ENCODE results near the gene PCDHGA2.
"Not testable (repeated sequence)": the region's sequence is repeated elsewhere in the genome, so short reads cannot be mapped to it uniquely, and the experiment has no call there.

Gene PCDHGA2

DNA sequence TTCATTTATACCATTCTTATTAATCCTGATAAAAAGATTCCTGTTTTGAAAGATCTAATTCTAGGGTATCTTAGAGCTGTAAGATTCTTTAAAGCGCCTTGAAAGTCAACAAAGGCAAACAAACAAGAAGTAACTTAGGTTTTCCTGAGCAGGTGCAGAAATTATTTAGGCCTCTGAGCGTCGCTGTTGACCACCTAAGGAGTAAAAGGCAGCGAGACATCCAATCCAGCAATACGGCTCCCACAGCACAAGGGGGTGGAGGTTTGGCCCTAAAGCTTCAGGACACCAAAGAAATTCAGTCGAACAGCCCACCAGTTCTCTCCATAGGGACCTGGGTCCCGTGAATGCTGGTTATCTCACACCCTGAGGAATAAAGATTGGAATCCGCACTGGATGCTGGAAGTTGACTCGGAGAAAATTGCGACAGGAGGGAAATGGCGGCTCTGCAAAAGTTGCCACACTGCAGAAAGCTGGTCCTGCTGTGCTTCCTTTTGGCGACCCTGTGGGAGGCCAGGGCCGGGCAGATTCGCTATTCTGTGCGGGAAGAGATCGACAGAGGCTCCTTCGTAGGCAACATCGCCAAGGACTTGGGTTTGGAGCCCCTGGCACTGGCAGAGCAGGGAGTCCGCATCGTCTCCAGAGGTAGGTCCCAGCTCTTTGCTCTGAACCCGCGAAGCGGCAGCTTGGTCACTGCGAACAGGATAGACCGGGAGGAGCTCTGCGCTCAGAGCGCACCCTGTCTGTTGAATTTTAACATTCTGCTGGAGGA, at the start of gene PCDHGA2:
TSS of gene PCDHGA2 (plus strand) at position 223 of the 769 bp plus-strand sequence.
- DNase-seq: no peak

DNA sequence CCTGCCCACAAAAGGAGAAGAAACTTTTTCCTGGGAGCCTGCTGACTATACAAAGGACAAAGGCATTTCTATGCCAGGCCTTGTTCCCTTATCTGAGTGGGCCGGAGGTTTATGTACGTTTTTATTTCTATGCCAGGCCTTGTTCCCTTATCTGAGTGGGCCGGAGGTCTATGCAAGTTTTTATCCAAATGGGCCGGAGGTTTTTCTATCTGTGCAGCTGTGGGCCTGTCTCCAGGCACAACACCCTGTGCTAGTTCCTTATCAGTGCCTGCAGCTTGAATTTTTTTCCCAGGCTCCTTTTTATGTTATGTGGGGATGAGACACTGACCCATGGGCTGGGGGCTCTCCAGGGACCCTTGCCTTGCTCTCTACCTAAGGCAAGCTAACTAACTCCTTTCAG, 40.2 kb upstream of the PCDHGA2 start:
- no peak for DNase-seq

DNA sequence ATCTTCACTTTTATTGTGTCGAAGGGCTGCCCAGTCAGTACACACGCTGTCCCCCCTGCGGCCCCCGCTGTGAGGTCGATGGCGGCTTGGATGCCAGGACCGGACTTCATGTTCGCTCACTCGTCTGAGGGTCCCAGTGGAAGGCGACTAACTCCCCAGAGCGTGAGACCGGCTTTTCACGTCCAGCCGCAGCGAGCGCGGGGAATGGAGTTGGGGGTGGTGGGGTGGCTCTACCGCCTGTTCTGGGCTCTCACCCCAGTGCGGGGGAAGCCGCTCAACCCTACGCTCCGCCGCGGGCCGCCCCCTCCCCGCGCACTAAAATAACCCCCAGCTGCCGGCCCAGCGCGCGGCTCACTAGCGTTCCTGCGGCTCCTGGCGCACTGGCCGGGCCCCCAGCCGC, 34.8 kb upstream of the PCDHGA2 start, which contains the start of gene SLC25A2:
TSS of gene SLC25A2 (minus strand) at position 294 of the 400 bp plus-strand sequence. CDS start at position 110, 184 bp downstream.
- no peak for DNase-seq

DNA sequence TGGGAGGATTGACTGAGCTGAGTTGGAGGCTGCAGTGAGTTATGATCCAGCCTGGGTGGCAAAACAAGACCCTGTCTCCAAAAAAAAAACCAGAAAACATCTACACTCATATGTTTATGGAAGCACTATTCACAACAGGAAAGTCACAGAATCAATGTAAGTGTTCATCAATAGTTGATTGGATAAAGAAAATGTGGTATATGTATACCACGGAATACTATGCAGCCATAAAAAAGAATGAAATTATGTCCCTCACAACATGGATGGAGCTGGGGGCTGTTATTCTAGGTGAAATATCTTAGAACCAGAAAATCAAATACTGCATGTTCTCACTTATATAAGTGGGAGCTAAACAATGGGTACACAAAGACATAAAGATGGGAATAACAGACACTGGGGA, 31.9 kb upstream of the PCDHGA2 start:
- no peak for DNase-seq

DNA sequence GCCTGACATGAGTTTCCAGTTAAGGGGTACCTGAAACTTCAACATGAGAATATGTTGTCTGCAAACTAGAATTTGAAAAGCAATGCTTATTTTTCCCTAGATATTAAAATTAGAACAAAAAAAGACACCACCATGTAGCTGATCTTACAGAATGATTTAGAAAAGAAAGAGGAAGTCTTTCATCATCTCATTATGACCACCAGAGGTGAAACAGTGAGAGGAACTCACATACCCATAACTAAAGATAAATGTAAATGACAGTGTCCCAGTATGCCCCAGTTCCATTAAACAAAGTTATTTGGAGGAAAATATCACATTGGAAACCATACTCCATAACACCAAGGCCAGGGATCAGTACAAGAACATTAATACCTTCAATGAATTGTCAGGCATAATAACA, 24.8 kb upstream of the PCDHGA2 start:
- DNase-seq: no peak

DNA sequence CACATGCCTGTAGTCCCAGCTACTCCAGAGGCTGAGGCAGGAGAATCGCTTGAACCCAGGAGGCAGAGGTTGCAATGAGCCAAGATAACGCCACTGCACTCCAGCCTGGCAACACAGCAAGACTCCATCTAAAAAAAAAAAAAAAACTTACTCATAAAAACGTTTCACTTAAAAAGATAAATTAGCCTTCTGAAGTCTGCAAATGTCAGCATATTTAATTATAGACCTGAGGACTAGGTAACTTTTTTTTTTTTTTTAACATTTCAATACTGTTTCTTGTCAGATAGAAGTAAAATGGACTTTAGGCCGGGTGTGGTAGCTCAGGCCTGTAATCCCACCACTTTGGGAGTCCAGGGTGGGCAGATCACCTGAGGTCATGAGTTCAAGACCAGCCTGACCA, 21.6 kb upstream of the PCDHGA2 start:
- not testable (repeated sequence) for DNase-seq

DNA sequence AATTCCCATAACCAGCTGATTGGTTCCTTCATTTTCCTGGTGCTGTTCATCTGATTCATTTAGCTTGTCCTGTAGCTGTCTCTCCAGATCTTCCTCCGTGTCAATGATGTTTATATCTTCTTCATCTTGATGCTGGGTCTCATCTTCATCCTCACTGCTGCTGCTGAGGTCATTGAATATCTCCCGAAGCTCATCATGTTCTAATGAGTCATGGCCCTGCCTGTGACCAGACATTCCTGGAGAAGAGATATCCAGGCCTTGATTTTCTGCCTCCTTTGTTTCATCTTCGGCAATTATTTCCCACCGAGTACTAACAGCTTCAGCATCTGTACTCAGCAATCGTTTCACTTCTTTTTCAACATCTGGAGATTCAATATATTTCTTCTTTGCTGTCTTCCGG, 19.4 kb upstream of the PCDHGA2 start:
- DNase-seq: no peak

DNA sequence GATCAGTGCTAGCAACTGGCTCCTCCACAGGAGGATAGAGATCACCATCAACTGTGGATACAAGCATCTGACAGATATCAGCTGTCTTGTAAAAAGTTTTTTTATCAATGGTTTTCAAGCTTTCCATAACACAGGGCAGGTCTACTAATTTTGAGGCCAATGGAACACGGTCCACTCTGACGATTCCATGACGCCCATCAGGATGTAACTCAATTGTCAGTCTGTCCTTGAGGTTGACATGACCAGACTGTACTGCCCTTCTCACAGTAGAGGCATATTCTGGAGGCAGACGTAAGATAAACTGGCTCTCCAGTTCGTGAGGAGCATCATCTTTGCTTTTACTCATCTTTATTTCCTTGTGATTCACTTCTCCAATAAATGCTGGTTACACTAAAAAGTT, 18.9 kb upstream of the PCDHGA2 start:
- no peak for DNase-seq

DNA sequence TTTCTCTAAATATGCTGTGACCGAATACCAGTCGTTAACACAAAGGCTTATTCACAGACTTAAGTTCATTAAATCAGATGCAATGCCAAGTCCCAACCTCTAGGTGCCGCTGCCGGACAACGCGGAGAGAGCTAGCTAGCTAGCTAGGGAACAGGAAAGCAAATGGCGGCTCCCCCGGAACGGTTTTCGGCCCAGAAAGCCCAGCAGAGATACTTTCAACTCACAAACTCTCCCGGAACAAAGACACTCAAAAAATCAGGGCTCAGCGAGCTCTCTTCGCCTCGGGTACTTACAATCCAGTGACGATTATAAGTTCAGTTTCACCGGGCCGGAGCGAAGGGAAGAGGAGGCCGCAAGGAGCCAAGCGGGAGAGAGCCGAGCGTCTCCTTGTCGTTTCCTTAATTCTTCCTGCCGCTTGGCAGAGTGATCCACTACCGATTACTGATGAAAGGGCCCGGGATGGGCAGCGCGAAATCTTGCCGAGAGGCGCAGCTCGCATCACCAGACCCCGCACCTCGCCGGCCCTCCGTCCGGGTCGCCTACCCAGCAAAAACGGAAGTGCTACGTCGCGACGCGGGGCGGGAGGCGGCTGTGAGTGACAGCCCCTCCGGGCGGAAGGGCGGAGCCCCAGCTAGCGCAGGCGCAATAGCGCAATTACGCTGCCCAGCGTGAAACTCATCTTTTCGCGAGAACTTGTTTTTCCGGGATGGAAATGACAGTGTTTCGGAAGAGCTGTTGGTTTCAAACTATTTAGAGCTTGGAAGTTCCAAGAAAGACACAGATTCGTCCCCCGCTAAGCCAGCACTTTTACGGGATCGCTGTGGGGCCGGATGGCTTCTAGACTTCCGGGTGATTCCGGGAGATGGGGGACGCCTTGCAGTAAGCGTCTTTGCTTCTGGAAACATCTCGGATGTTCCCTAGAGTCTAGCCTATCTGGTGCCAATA, 18.1 kb upstream of the PCDHGA2 start, which contains the start of gene TAF7:
TSS of gene TAF7 (minus strand) at position 560 of the 945 bp plus-strand sequence. CDS start 740 bp downstream, outside the sequence.
- DNase-seq: peak; percentile 69

DNA sequence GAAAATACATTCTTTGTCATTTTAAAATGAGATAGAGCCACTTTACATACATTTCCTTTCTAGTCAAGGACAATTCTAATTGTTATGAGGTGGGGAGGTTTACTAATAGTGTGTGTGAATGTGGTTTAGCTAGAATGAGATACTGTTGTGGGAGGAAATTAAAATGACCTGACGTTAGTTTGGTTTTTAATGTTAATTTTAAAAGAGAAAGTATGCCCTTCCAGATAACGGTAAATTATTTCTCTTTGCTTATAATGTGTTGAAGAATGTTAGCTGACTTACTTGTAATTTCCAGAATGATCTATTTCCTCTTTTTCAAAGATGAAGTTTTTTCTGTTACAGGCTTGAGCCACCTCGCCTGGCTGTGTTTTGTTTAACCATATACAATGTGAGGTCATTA, 16.3 kb upstream of the PCDHGA2 start:
- no peak for DNase-seq

DNA sequence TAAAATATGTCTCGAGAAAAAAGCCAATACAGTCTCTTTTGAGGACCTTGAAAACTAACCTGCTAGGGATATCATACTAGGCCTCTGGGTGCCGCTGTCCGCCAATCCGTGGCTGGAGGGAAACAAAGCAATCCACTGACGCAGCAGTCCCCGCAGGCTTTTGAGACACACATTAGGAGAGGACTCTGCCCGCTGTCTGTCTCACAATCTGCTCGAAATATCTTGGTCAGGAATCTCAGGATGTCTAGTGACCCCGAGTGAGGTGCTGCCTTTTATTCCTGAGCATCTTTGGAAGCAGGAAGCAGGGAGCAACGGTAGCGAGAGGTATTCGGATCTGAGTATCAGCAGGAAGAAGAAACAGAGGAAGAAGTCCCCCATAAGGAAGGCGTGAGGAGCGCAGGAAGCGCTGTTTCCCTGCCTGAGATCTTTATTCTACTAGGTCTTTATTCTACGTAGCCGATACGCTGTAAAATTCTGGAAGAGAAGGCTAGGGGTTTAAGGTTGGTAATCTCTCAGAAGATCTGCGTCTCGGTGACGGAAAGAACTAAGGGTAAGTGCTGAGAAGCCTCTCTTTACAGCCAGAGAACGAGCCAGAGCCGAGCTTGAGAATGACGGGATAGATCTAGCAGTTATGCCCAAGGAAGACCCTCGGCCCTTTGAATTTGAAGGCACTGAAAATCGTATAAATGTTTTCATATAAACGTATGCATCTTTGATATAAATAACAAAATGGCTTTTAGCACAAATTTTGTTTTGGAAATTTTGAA, 12.3 kb upstream of the PCDHGA2 start:
- no peak for DNase-seq

DNA sequence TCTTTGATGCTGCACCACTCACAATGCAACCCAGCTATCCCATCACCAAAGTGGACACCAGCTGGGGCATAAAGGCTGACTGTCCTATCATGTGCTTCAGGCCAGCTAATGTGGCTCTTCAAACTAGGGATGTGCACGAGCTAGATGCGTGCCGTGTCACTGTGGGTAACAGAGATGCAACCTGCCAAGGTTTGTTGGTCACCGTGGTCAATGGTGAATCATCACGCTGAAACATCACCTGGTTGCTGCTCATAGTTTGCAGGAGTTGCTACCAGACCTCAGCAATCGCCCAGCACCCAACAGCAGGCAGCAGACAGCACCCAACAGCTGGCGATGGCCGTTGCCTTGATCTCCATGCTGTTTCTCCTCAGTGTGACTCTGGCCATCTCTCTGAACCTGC, 10.3 kb upstream of the PCDHGA2 start:
- no peak for DNase-seq

DNA sequence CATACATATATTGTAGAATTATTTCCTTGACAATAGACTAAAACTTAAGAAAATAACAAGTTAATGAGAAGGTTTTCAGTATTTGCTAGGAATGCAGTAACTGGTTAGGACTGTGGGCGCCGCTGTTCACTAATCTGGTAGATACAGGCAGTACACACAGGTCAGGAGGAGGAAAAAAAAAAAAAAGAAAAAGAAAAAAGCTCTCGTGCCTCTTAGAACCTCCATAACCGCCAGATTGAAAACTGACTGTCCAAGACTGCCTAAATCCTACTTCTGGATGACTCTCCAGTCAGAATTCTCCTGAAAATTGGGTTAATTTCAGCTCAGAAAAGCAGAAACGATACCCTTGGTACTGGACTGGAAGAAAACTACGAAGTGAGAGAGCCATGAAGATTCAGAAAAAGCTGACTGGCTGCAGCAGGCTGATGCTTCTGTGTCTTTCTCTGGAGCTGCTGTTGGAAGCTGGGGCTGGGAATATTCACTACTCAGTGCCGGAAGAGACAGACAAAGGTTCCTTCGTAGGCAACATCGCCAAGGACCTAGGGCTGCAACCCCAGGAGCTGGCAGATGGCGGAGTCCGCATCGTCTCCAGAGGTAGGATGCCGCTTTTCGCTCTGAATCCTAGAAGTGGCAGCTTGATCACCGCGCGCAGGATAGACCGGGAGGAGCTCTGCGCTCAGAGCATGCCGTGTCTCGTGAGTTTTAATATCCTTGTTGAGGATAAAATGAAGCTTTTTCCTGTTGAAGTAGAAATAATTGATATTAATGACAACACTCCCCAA, 8.1 kb upstream of the PCDHGA2 start, which contains the start of gene PCDHGA1:
TSS of gene PCDHGA1 (plus strand) at position 216 of the 782 bp plus-strand sequence.
- no peak for DNase-seq

DNA sequence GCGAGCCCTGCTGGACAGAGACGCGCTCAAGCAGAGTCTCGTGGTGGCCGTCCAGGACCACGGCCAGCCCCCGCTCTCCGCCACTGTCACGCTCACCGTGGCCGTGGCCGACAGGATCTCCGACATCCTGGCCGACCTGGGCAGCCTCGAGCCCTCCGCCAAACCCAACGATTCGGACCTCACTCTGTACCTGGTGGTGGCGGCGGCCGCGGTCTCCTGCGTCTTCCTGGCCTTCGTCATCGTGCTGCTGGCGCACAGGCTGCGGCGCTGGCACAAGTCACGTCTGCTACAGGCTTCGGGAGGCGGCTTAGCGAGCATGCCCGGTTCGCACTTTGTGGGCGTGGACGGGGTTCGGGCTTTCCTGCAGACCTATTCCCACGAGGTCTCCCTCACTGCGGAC, 6.0 kb upstream of the PCDHGA2 start:
- DNase-seq: not testable (repeated sequence)

DNA sequence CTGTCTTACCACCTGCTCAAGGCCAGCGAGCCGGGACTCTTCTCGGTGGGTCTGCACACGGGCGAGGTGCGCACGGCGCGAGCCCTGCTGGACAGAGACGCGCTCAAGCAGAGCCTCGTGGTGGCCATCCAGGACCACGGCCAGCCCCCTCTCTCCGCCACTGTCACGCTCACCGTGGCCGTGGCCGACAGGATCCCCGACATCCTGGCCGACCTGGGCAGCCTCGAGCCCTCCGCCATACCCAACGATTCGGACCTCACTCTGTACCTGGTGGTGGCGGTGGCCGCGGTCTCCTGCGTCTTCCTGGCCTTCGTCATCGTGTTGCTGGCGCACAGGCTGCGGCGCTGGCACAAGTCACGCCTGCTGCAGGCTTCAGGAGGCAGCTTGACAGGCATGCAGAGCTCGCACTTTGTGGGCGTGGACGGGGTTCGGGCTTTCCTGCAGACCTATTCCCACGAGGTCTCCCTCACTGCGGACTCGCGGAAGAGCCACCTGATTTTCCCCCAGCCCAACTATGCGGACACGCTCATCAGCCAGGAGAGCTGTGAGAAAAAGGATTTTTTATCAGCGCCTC, 2.3 kb downstream of the PCDHGA2 start:
- not testable (repeated sequence) for DNase-seq

DNA sequence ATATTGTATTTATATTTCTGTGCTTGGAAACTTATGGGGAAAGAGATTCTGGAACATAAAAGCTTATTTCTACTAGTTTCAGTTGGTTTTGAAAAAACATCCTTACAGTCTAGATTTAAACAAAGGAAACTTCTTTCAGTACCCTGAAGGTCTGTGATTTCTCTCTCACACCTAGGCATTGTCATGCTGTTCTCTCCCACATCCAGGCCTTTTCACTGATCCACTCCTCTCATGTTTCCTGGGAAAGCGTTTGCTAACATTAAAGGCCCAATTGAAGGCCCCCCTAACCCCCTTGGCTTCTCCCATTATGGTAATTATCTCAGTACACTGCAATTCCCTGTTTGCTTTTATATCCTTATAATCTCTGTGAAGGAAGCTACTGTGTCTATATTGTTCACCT, 4.2 kb downstream of the PCDHGA2 start:
- DNase-seq: no peak

DNA sequence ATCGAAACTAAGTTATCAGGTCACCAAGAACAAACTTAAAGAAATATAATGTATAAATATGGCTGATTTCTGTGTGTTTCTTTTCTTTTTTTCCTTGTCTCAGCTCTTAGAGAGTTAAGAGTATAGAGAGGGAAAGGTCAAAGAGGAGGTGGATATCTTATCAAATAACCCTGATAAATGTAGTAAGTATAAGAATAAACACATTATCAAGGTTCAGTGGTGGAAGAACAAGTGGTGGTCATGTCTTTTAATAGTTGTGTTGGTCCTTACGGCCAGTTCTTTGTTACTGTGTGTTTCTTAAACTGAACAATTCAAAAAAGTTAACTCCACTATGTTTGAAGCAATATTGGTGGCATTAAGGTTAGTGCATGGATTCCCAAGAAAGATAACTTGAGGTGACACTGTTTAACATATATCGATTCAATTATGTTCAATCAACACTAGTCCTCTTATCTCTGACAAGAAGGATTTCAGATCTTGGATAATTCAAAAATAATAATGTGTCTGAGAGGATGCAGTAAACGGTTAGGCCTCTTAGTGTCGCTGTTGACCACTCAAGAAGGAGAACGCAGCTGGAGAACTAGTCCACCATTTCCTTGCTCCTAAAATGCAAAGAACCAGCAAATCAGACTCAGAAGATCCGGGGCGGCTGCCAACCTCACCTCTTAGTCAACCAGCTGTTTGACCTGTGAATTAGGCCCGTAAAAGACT, 4.8 kb downstream of the PCDHGA2 start, which contains the start of gene PCDHGA3:
TSS of gene PCDHGA3 (plus strand) at position 588 of the 711 bp plus-strand sequence. CDS start 205 bp downstream, outside the sequence.
- no peak for DNase-seq

DNA sequence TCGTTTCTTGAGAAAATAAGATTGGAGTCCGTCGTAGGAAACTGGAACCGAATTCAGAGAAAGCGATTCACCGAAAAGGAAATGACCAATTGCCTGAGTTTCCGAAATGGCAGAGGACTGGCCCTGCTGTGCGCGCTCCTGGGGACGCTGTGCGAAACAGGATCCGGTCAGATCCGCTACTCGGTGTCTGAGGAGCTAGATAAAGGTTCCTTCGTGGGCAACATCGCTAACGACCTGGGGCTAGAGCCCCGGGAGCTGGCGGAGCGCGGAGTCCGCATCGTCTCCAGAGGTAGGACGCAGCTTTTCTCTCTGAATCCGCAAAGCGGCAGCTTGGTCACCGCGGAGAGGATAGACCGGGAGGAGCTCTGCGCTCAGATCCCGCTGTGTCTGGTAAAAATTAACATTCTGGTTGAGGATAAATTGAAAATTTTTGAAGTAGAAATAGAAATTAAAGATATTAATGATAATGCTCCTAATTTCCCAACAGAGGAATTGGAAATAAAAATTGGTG, 5.4 kb downstream of the PCDHGA2 start:
- no peak for DNase-seq

DNA sequence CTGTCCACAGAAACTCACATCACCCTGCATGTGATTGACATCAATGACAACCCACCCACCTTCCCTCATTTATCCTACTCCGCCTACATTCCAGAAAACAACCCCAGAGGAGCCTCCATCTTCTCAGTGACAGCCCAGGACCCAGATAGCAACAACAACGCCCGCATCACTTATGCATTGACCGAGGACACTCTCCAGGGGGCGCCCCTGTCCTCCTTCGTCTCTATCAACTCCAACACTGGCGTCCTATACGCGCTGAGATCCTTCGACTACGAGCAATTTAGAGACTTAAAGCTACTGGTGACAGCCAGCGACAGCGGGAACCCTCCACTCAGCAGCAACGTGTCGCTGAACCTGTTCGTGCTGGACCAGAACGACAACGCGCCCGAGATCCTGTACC, 6.8 kb downstream of the PCDHGA2 start:
- no peak for DNase-seq

DNA sequence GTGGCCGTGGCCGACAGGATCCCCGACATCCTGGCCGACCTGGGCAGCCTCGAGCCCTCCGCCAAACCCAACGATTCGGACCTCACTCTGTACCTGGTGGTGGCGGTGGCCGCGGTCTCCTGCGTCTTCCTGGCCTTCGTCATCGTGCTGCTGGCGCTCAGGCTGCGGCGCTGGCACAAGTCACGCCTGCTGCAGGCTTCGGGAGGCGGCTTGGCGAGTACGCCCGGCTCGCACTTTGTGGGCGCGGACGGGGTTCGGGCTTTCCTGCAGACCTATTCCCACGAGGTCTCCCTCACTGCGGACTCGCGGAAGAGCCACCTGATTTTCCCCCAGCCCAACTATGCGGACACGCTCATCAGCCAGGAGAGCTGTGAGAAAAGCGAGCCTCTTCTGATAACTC, 7.5 kb downstream of the PCDHGA2 start:
- not testable (repeated sequence) for DNase-seq

Data from NCI-H2029 treated with DMSO at 0.1 percent for 48 hours (cell line).